Activated B cell treated with CpG ODN at 0.5 μM for 24 hours (primary cell): ENCODE results near the gene R3HDML. TPM values are rescaled to one million over a fixed set of nuclear protein-coding genes. Genes with fewer than 3 reads are reported as not detected.

Experiments
- ATAC-seq: fragments of 200-7000 bp; cut with Tn5 transposase; one replicate; pipeline ENCODE4 v1.10.0; 2021; ENCODE audit warnings: low read depth, mild to moderate bottlenecking, moderate library complexity
- CTCF ChIA-PET: fragments of 350-600 bp; sonication (Branson Sonifier 250); formaldehyde crosslinking; loops from one replicate; lab custom pipeline; 2021; ENCODE audit warnings: antibody characterized with exemption; lab: Charles Lee
- POLR2A ChIA-PET: fragments of 350-600 bp; sonication (Branson Sonifier 250); formaldehyde crosslinking; loops from one replicate; lab custom pipeline; 2021; ENCODE audit warnings: antibody characterized with exemption; lab: Charles Lee
- DNase-seq: peaks from one replicate; pipeline ENCODE4 v3.0.0; 2022
- H3K27ac Mint-ChIP-seq: one replicate; pipeline ENCODE4 v1.8.0; 2020; ENCODE audit warnings: mixed read lengths
- H3K27me3 Mint-ChIP-seq: one replicate; pipeline ENCODE4 v1.8.0; 2021; ENCODE audit warnings: mixed read lengths
- H3K36me3 Mint-ChIP-seq: one replicate; pipeline ENCODE4 v1.8.0; 2021; ENCODE audit warnings: low read depth, mixed read lengths
- H3K4me1 Mint-ChIP-seq: one replicate; pipeline ENCODE4 v1.8.0; 2021; ENCODE audit warnings: mixed read lengths
- H3K4me3 Mint-ChIP-seq: one replicate; pipeline ENCODE4 v1.8.0; 2020; ENCODE audit warnings: mild to moderate bottlenecking, mixed read lengths
- H3K9me3 Mint-ChIP-seq: one replicate; pipeline ENCODE4 v1.8.0; 2020; ENCODE audit warnings: mixed read lengths
- CTCF ChIP-seq: fragments of 200-600 bp; IDR thresholded peaks from one replicate; pipeline ENCODE4 v1.8.0; 2022; ENCODE audit warnings: antibody characterized with exemption, mild to moderate bottlenecking
- intact Hi-C: fragments of 100-400 bp; cut with micrococcal nuclease; formaldehyde crosslinking; loops from one replicate; pipeline ENCODE4 v1.15.1; 2024
- total RNA-seq: library from RNA; stranded (reverse); gene quantifications from 2 replicates; pipeline ENCODE4 v1.2.3, GENCODE V29; 2022

R3HDML gene
- total RNA-seq, 1 donor from 2014 or later = not detected

DNA sequence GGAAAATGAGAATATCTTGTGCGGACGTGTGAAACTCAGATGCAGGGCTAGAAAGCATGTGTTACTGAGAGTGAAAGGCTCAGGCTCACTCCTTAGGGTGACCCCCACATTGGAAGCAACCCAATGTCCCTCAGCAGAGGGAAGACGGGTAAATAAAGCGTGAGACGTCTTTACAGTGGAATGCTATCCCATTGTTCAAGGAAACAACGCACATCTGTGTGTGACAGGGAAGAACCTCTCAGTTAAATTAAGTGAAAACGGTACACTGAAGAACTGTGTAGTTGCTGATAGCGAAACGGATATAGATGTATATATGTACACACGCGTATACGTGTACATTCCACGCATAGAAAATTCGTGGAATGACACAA is 19.5 kb downstream of the R3HDML start:
- intact Hi-C loops = no loop called here
- Mint-ChIP-seq H3K27me3 (peaks cover 18% of the 10 kb centered on the region), H3K36me3 (no peaks in the 10 kb centered on the region), H3K4me1 (no peaks in the 10 kb centered on the region), H3K4me3 (no peak overlapping the region), H3K27ac (no peak overlapping the region), H3K9me3 (no peaks in the 10 kb centered on the region)
- ChIA-PET CTCF (no interaction called here), POLR2A (no interaction called here)
- ATAC-seq (no peak), DNase-seq (no peak)
- TF ChIP-seq CTCF = no peak

GRCh38 chr20:44357020-44357419 is 20.2 kb downstream of the R3HDML start:
- intact Hi-C loops = no loop called here
- ChIA-PET CTCF (no interaction called here), POLR2A (no interaction called here)
- H3K27ac Mint-ChIP-seq = no peak overlapping the region
- DNase-seq = no peak
- no peaks in the 10 kb centered on the region for H3K36me3 Mint-ChIP-seq
- TF ChIP-seq CTCF = no peak
- no peak for ATAC-seq
- H3K4me3 Mint-ChIP-seq = no peak overlapping the region
- peaks cover 18% of the 10 kb centered on the region for H3K27me3 Mint-ChIP-seq
- no peaks in the 10 kb centered on the region for H3K4me1 Mint-ChIP-seq
- H3K9me3 Mint-ChIP-seq = no peaks in the 10 kb centered on the region

- H3K27ac Mint-ChIP-seq = no peak overlapping the region
- no peak for TF ChIP-seq CTCF
- no peaks in the 10 kb centered on the region for H3K36me3 Mint-ChIP-seq
- intact Hi-C loops = no loop called here
- no peaks in the 10 kb centered on the region for H3K9me3 Mint-ChIP-seq
- no peak overlapping the region for H3K4me3 Mint-ChIP-seq
- ATAC-seq (no peak), DNase-seq (no peak)
- CTCF ChIA-PET = no interaction called here
- no peaks in the 10 kb centered on the region for H3K4me1 Mint-ChIP-seq
- POLR2A ChIA-PET = no interaction called here
- H3K27me3 Mint-ChIP-seq = peaks cover 18% of the 10 kb centered on the region
Measured at GRCh38 chr20:44357555-44358125, 20.8 kb downstream of the R3HDML start.

DNA sequence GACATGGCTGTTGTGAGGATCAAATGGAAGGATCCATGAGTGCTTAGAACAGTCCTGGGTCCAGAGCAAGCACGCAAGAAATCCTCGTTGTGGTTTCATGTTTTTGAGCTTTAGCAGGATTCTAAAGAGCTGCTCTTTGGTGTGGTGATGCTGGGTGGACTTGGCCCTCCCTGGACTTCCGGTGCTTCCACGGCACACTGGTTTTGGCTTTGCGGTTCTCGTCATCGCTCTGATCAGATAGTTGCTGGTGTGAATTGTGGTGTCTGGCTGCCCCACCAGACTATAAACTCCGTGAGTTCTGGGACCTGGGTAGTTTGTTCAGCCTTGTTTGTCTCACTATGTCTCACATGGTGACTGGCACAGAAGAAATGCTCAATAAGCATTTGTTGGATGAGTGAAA is 21.9 kb downstream of the R3HDML start:
- no peak overlapping the region for H3K27ac Mint-ChIP-seq
- no peaks in the 10 kb centered on the region for H3K9me3 Mint-ChIP-seq
- POLR2A ChIA-PET = no interaction called here
- ATAC-seq (no peak), DNase-seq (no peak)
- intact Hi-C loops = no loop called here
- TF ChIP-seq CTCF = no peak
- H3K4me3 Mint-ChIP-seq = no peak overlapping the region
- H3K36me3 Mint-ChIP-seq = no peaks in the 10 kb centered on the region
- H3K27me3 Mint-ChIP-seq = peaks cover 18% of the 10 kb centered on the region
- no peaks in the 10 kb centered on the region for H3K4me1 Mint-ChIP-seq
- CTCF ChIA-PET = no interaction called here

GRCh38 chr20:44360221-44360620 is 23.4 kb downstream of the R3HDML start:
- no peak for ATAC-seq
- intact Hi-C loops = no loop called here
- no peak overlapping the region for H3K4me3 Mint-ChIP-seq

More at GRCh38 chr20:44360221-44360620, 23.4 kb downstream of the R3HDML start:
- no peaks in the 10 kb centered on the region for H3K4me1 Mint-ChIP-seq
- H3K36me3 Mint-ChIP-seq = no peaks in the 10 kb centered on the region
- H3K27ac Mint-ChIP-seq = no peak overlapping the region
- TF ChIP-seq CTCF = no peak
- ChIA-PET POLR2A (no interaction called here), CTCF (no interaction called here)
- DNase-seq = no peak
- H3K27me3 Mint-ChIP-seq = peaks cover 12% of the 10 kb centered on the region
- no peaks in the 10 kb centered on the region for H3K9me3 Mint-ChIP-seq
